Measurements from ENCODE around the gene ESR1. TPM values are rescaled to one million over a fixed set of nuclear protein-coding genes. Genes with fewer than 3 reads are reported as not detected.

The ESR1 gene
- total and polyA plus RNA-seq, 2 donors (not counting 3 experiments of a cell fraction or from before 2014, with no cell fraction given) = 0.01 TPM; not detected in 1

- Histone ChIP-seq H3K9ac (replicated peaks; ENCODE audit: extremely low read depth, insufficient read depth, low read length) (no peak overlapping the region), H2AFZ (ENCODE audit: low read depth, low read length) (no peak overlapping the region), H3K4me1 (ENCODE audit: control insufficient read depth, extremely low read depth, insufficient read depth, low read length) (no peaks in the 10 kb centered on the region), H3K36me3 (ENCODE audit: control insufficient read depth in 2 of 2, extremely low read depth in 1 of 2, insufficient read depth in 2 of 2, low read length in 2 of 2) (no peaks in the 10 kb centered on the region), H3K4me3 (replicated peaks in 1 of 3; ENCODE audit: insufficient read depth in 1 of 3, low read depth in 1 of 3, low read length in 3 of 3) (no peak overlapping the region), H3K9me3 (replicated peaks; ENCODE audit: control insufficient read depth, insufficient read depth, low read length) (no peaks in the 10 kb centered on the region), H3K79me2 (ENCODE audit: control insufficient read depth, insufficient read depth, low read length) (no peaks in the 10 kb centered on the region), H3K9me1 (replicated peaks; ENCODE audit: control insufficient read depth, extremely low read depth, insufficient read depth, low read length) (no peaks in the 10 kb centered on the region), H3K27me3 (ENCODE audit: control insufficient read depth in 2 of 2, insufficient read depth in 2 of 2, low read length in 2 of 2) (no peaks in the 10 kb centered on the region), H3K4me2 (ENCODE audit: insufficient read depth, low read length) (no peak overlapping the region), H3K27ac (ENCODE audit: insufficient read depth, low read depth, low read length) (no peak overlapping the region), H4K20me1 (replicated peaks; ENCODE audit: control insufficient read depth, extremely low read depth, insufficient read depth, low read length) (no peaks in the 10 kb centered on the region)
- dilution Hi-C loops (cut with MboI; ENCODE audit: extremely low pct_ligation_motif_present, low sequenced_read_pairs) (no loop called here), intact Hi-C loops (cut with micrococcal nuclease) (no loop called here)
- ChIA-PET CTCF (interaction anchor here (2.1 kb wide), 1 partner anchor 224 kb away, joined by 4 read pairs; no protein-coding TSS in a partner anchor), POLR2A (no interaction called here)
- no TSS peak for BruUV-seq (replicated peaks)
- no peak for TF ChIP-seq FOS (IDR thresholded peaks at IDR 0.05; ENCODE audit: borderline replicate concordance, insufficient read depth, low read length)
- TF ChIP-seq GATA2 (IDR thresholded peaks at IDR 0.05; ENCODE audit: insufficient read depth, insufficient read length, low read depth, low read length) = no peak
- no peak for TF ChIP-seq POLR2A (IDR thresholded peaks at IDR 0.05; ENCODE audit: low read depth, low read length)
- no peak for TF ChIP-seq MAX (IDR thresholded peaks at IDR 0.05; ENCODE audit: insufficient read depth, insufficient read length)
- no peak for DNase-seq (ENCODE audit: low read depth, low spot score)
- FAIRE-seq = no peak
Measured at GRCh38 chr6:151901009-151901411, 93.5 kb downstream of the ESR1 start.

GRCh38 chr6:151904631-151905030 is 97.1 kb downstream of the ESR1 start:
- no peak for TF ChIP-seq EZH2 (IDR thresholded peaks at IDR 0.05; ENCODE audit: borderline replicate concordance, low read depth, low read length, severe bottlenecking)
- Histone ChIP-seq H3K79me2 (ENCODE audit: control insufficient read depth, insufficient read depth, low read length) (no peaks in the 10 kb centered on the region), H3K27ac (ENCODE audit: insufficient read depth, low read depth, low read length) (no peak overlapping the region), H3K9me3 (replicated peaks; ENCODE audit: control insufficient read depth, insufficient read depth, low read length) (no peaks in the 10 kb centered on the region), H3K4me2 (ENCODE audit: insufficient read depth, low read length) (no peak overlapping the region), H3K4me3 (replicated peaks in 1 of 3; ENCODE audit: insufficient read depth in 1 of 3, low read depth in 1 of 3, low read length in 3 of 3) (no peak overlapping the region), H3K9ac (replicated peaks; ENCODE audit: extremely low read depth, insufficient read depth, low read length) (no peak overlapping the region), H3K4me1 (ENCODE audit: control insufficient read depth, extremely low read depth, insufficient read depth, low read length) (no peaks in the 10 kb centered on the region), H2AFZ (ENCODE audit: low read depth, low read length) (no peak overlapping the region), H3K27me3 (ENCODE audit: control insufficient read depth in 2 of 2, insufficient read depth in 2 of 2, low read length in 2 of 2) (no peaks in the 10 kb centered on the region), H4K20me1 (replicated peaks; ENCODE audit: control insufficient read depth, extremely low read depth, insufficient read depth, low read length) (no peaks in the 10 kb centered on the region), H3K9me1 (replicated peaks; ENCODE audit: control insufficient read depth, extremely low read depth, insufficient read depth, low read length) (no peaks in the 10 kb centered on the region), H3K36me3 (ENCODE audit: control insufficient read depth in 2 of 2, extremely low read depth in 1 of 2, insufficient read depth in 2 of 2, low read length in 2 of 2) (no peaks in the 10 kb centered on the region)
- no peak for FAIRE-seq
- dilution Hi-C loops (cut with MboI; ENCODE audit: extremely low pct_ligation_motif_present, low sequenced_read_pairs) (no loop called here), intact Hi-C loops (cut with micrococcal nuclease) (no loop called here)
- no TSS peak for BruUV-seq (replicated peaks)
- no peak for DNase-seq (ENCODE audit: low read depth, low spot score)
- POLR2A ChIA-PET = no interaction called here
- CTCF ChIA-PET = interaction anchor here (0.6 kb wide), 1 partner anchor 206 kb away, joined by 3 read pairs; no protein-coding TSS in a partner anchor
